DMS114 treated with DMSO at 0.1 percent for 48 hours (cell line): ENCODE data around the gene SH2D7.

Experiments used
- DNase-seq: peaks from one replicate; lab custom pipeline; 2025; ENCODE audit not compliant: unreplicated experiment; lab: John Stamatoyannopoulos, UW

SH2D7 gene

DNA sequence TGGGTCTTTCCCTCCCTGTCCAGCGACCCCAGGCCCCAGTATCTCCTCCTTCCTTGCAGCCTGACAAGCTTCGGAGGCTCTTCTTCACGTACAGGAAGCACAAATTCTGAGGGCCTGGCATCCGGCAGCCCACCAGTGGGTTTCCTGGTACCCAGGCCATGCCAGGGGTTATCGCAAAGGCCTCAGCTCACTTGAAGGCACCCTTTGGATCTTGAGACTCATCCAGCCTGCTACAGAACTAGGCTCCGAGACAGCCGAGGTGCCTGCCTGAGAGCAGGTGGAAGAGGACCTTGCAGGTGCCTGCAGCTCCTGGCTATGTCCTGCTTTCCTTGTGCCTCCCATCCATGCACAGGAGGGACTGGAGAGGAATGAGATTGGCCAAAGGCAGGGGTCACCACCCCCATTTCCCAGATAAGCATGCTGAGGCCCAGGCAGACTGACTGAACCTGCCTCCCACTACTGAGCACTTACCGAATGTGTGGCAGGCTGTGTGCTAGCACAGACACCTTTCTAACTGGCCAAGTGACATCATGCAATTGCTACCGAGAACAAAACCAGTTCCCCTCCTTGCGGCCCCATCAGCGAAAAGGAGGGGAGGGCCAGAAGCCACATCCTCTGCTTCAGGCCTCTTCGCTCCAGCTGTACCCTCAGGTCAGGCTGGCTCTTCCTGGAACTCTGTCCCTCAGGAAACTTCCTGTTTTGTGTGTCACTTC is 11.2 kb downstream of the SH2D7 start:
- no peak for DNase-seq

DNA sequence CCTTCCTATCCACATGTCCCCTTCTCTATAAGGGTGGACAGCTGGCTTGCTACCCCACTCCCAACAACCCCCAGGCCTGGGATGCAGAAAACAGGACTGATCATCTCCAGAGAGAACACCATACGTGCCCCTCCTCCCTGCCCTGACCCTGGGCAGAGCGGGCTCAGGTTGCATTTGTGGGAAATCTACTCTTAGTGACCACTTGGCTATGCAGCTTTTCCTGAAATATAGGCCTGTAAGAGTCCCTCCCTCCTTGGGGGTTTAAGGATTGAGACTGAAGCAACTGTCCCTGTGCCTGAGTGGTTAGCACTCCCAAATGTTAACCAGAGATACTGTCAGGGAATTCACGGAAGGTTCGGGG is 11.7 kb downstream of the SH2D7 start:
- DNase-seq = no peak

DNA sequence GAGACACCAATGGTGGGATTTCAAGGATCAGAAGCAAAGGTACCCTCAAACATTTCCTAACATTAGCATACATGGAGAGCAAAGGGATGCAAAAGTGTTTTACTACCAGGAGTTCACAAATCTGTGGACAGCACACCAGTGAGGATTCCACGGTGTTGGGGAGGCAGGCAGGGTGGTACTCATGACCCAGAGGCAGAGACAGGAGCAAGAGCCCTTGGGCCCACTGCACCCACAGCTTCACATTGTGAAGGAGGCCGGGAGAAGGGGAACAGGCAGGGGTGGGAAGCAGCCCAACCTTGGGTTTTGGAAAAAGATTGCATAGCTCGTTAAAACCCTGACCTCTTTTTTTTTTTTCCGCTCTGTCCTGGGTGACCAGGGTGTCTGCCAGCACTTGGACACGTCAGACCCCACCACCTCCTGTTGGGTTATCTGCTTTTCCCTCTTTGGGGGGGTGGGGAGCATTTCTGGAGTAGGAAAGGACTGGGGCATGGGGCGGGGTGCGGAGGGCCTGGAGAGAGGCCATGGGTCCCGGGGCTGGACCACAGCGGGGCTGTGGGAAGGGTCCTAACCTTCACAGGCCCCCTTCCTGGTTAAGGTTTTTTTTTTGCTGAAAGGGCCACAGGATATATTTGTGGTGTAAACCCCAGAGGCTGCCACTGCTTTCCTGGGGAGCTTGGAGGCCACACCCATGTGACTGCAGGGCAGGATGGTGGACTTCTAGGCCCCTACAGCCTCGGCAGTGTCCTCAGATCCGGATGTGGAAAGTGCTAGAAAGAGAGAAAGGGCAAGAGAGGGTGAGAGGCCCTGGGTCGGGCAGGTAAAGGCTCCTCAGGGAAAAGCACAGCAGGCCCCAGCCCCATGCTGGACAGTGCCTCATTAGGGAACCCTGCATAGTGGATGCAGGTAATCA is 12.5 kb downstream of the SH2D7 start:
- DNase-seq = no peak

DNA sequence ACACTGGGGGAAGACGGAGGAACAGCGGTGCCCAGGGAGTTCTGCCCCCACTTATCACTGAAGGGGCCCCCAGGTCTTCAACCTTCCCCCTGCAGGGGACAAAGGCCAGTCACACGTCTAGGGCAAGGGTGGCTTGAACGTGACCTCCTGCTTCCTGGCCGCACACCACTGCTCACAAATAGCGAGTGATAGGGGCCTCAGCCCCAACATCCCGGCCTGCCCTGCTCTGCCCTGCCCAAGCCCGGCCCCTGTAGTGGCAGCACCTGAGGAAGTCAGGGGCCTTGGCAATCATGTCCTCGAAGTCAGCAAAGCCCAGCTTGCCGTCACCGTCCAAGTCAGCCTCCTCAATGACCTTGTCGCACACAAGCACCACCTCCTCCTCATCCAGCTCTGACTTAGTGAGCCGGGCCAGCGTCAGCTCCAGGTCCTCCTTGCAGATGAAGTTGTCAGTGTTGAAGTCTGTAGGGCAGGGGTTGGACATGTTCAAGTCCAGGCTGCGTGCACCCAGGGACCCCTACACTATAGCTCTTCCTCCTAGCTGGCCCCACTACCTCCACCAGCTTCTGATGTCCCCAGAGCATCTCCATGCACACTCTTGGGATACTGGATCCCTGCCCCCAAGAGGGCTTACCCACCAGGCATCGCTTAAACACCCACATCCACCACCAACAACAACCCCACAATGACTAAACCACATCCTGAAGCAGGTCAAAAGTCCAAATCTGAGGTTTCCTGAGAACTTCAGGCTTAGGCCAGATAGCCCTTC is 13.3 kb downstream of the SH2D7 start:
- no peak for DNase-seq

DNA sequence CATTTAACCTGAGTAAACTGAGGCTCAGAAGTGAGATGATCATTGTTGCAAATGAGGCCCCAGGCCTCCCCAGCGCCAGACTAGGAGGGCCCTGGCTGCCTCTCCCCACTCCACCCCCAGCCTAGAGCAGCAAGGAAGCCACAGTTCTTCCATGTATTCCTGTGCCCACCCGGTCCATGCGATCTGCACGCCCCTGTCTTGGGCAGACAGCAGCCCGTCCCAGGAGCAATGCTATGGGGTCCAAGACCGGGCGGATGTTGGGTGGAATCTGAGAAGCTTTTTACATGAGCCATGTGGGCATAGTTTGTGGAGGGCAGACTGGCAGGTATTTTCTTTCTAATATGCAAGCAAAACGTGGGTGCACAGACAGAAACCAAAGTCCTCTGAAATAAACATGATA is 15.1 kb downstream of the SH2D7 start:
- DNase-seq = no peak

DNA sequence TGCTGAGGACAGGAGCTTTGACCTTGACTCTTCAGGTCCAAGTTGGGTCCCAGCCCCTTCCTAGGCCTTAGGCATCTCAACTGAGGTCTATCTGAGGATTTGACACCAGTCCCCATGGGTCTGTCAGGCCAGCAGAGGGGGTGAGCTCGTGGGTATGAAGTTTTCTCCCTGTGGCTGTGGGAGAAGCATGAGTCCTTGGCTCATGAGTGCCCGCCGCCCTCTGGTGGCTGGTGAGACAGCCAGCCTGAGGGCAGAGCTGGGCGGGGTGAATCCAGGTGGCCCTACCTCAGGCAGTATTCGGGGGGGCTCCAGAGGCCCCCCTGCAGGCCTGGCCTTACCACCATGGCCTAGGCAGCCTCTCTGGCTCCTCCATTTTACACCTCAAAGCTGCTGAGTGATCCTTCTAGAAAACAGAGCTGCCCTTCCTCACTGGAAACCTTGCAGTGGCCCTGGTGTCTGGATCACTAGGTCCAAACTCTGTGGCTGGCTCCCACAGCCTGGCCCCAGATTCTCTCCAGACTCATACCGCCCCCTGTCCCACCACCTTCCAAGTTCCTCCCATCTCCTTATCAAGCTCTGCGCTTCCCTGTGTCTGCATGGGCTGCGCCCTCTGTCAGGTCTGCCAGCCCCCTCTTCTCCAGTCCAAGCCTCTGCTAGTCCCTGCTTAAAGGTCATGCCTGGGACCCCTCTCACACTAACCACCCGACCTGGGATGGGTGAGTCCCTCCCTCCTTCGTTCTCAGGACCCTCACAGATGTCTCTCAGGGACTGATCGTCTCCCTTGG is 16.1 kb downstream of the SH2D7 start:
- peak; percentile 65 for DNase-seq

DNA sequence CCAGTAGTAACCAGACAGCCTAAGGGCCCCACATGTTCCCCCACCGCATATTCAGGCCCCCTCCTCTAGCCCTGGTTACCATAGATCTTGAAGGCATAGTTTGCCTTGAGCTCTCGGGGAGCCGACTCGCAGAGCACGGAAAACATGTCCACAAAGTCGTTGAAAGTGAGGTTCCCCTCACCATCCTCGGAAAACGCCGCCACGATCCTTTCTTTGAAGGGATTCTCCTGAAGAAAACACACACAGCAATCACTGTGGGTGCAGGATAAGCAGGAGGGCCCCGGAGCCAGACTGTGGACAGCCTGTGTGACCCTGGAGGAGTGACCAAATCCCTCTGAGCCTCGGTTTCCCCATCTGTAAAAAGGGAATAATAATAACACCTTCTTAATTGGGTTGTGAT is 16.8 kb downstream of the SH2D7 start:
- DNase-seq = no peak

DNA sequence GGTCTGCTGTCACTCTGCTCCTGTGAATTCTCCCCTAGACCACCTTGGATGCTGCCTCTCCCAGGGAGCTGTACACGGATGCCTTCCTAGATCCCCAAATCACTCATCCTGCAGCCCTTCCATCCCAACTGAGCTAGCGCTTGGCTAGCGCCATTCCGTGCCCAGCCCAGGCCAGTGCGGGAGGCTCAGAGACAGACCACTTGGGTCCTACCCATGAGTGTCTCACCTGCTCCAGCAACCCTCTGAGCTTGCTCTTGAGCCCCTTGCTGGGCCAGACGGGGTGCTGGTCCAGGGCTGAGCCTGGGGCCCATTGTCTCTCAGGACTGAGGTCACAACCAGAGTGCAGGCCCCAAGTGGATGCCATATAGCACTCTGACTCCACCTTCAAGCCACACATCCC is 17.7 kb downstream of the SH2D7 start:
- no peak for DNase-seq

DNA sequence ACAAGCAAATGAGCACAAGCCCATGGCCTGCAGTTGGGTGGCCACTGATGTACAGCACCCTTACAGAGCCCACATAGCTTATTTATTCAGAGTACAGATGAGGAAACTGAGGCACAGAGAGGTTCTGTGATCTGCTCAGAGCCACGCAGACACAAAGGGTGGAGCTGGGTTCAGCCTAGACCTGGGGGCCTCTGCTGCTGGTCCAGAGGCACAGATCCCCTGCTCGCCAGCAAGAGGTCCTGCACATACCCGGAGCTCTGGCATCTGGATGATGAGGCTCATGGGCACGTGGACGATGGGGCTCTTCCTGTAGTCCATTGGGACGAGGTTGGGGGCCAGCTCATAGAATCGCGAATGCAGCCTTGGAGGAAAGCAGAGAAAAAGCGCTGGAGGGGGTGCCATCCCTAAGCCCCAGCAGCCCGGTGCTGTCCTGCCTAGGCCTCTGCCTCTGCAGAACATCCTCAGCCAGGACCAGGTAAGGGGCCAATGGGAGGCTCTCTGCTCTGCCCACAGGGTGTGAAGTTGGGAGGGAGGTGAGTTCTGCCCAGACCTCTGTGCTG is 18.6 kb downstream of the SH2D7 start:
- no peak for DNase-seq

DNA sequence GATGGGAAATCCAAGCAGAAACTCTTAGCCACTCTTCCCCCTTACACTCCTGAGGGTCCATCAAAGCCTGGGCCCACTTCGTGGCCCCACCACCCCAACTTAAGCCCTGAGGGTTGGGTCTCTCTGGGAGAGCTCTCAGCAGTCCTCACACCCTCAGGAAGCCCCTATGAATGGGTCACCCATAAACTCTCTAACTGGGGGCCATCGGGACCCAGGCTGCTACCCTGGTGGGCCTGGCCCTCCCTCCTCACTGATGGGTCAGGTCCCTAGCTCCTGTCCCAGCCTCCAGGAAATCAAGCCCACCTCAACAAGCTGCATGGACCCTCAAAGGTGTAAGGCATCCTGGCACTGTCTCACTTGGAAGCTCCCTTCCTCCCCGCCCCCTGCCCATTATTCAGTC is 19.4 kb downstream of the SH2D7 start:
- DNase-seq = no peak

DNA sequence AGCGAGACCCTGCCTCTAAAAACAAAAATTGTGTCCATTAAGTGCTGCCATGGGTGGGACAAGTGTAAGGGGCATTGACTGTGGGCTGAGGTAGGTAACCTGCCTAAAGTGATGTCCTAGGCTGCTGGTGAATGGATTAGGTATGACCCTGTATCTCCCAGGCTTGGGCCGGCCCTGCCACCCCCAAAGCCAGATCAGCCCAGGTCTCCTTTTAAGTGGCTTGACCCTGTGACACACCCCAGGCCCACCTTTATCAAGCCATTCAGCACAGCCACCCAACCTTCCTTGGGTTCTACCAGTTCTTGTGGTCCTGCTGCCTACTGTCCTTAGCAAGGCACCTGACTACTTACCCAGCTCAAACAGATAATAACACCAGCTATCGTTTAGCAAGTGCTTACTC is 20.2 kb downstream of the SH2D7 start:
- no peak for DNase-seq

DNA sequence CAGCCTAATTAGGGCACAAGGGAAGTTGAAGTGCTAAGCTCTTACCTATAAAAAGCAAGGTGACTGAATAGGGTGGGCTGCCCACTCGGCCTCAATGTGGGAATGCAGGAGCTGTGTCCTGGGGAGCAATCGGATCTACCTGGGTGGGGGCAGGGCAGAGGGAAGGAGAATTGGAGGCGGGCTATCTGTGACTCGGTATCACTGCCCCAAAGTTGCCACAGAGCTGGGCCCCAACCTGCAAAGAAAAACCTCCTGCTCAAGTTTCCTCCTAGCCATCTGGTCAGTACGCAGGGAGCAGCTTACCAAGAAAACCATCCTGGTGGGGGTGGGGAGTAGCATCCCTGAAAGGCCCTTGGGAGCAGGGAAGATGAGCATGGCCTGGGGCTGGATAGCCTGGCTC is 28.2 kb downstream of the SH2D7 start:
- DNase-seq = no peak

DNA sequence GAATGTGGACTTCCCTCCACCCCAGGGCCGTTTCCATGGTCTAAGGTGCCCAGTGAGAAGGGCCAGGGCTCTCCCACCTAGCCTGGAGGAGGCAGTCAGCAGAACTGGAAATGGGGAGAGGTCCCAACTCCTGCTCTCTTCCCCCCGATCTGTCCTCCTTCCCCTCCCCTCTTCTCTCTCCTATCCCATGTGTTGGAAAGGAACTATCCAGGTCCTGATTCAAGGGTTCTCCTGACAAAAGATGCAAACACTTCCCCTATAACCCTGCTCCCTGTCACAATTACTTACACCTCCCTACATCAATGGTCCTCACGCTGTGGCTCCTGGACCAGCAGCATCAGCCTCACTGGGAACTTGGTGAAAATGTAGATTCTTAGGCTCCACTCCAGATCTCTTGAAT is 32.9 kb downstream of the SH2D7 start:
- no peak for DNase-seq

DNA sequence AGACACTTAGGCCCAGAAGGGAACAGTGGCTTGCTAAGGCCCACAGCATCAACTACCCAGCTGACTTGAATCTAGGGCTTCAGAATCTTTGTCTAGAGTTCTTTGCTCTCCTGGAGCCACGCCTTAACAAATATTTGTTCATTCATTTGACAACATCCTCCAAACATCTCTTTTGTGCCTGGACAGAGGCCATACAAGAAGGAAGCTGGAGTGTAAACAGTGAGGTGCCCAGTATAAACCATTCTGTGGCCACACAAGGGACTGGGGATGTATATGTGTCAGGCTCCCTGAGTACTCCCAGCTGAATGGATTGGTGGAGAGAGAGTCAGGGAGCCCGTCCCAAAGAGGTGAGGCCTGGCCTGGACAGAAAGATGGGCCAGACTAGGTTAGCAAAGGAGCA is 35.5 kb downstream of the SH2D7 start:
- no peak for DNase-seq

DNA sequence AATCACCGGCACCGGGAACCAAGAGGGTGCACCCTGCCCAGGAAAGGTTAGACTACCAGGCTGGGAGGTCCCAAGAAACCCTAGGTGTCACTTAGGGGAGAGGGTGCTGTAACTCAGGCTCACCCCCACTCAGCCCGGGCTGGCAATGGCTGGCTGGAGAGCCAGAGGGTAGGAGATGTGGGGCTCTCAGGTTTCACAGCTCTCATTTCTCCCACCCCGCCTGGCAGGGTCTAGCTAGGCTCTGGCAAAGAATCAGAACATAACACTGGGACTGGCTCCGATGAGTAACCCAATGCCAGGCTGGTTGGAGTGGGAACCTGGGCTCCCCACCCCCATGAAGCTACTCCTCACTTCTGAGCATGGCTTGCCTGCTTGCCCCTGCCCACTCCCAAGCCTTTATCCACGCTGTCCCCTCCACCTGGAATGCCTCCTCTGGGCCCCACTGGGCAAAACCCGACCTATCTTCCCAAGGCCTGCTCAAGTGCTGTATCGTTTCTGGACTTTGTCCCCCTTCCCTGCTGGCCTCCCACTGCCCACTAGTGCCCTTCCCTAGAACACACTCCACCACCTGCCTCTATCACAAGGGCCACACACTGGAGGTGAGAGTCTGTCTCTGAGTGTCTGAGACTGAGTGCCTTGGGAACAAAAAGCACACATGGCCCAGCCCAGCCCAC is 36.9 kb downstream of the SH2D7 start:
- DNase-seq = no peak

DNA sequence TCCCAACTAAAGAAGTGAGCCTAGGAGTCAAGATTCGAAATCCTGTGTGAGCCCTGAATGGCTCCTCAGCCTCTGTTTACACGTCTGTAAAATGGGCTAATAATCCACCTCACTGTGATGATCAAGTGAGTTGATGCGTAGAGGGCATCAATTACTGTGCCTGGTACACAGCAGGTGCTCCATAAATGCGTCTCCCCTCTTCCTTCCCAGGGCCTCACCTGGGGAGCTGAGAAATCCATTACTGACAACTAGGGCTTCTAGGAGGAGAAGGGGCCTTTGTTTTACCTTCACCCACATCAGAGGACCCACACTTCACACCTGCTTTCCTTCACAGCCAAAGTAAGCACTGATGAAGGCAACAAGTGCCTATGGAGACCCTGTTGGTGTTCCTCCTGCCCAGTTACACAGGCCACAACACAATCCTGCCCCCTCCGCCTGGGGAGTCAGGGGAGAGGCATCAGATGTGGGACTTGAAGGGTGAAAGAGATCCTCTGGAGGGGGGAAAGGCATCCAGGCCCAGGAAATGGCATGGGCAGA is 37.5 kb downstream of the SH2D7 start:
- no peak for DNase-seq

DNA sequence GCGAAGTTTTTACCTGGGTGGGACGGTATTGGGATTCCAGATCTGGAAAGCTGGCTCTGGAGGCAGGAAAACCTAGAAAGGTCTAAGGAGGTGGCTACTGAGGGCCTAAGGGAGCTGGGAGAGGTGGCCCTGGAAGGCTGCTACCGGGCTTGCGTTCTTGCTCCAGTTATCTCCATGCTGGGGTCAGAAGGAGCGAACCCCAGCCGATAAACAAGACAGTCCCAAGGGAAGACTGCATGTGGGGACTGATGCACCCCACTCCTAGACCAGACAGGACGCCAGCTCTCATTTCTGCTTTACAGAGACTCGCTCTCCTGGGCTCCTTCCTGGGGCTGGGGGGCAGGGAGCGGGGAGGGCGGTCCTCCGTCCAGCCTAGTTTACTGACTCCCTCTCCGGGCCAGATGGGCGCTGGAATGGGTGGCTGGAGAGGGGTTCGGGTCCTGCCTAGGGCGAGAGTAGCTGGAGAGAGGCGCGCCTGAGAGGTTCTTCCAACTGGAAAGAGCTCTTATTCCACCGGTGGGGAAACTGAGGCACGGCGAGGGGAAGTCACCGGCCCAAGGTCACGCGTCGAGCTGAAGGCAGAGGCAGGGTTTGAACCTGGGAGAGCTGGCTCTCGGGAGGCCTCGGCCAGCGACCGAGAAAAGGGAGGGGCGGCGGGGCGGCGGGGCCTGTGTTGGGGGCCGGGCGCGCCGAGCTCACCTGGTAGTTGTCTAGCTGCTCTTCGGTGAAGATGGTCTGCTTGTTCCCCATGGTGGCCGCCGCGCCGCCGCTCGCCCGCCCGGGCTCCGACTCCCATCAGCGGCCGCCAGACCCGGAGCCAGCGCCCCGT is 38.3 kb downstream of the SH2D7 start:
- no peak for DNase-seq

DNA sequence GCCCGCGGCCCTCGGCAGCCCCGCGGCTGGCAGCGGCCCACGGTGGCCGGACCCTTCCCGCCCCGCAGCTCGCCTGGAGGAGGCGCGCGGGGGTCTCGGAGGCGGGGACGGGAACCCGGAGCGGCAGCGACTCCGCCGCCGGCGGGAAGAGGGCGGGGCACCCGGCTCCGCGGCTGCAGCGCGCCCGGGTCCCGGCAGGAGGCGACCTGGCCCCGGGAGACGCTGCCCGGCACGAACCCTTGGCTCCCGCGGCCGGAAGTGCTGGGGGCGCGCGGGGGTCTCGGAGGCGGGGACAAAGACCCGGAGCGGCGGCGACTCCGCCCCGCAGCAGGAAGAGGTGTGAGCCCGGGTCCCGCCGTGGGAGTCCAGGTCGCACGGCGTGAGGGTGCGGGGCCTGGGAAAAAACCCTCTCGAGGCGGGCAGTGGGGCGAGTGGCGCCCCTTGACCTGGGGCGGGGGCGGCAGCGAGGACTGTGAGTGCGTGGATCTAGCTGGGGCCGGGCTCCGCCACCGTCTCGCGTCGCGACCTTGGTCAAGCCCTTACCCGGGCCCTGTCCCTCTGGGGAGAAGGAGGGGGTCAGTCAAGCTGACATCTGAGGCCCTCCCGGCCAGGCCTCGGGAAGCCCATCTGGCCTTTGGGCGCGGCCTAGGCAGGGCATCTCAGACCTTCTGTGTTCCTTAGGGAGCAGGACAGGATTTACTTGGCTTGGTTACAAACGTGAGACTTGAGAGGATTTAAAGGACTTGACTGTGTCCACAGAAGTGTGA is 39.1 kb downstream of the SH2D7 start, which contains the start of gene CIB2:
Gene CIB2 (minus strand): TSS at position 151 of the 767 bp plus-strand sequence. CDS start 230 bp downstream, outside the sequence.
- DNase-seq = peak; percentile 42
